Endodermal cell (in vitro differentiated cells): ENCODE measurements around the gene NHLH1. TPM values are rescaled to one million over a fixed set of nuclear protein-coding genes. Genes with fewer than 3 reads are reported as not detected.

Experiments
- DNase-seq: peaks from one replicate; pipeline ENCODE4 v3.0.0-alpha.2; 2017
- H3K27ac ChIP-seq: 2 replicates; pipeline ENCODE4 v1.5.1; 2013; ENCODE audit warnings: mild to moderate bottlenecking, low read depth, low read length, moderate library complexity
- H3K27me3 ChIP-seq: 2 replicates; pipeline ENCODE4 v1.6.1; 2013; ENCODE audit warnings: mild to moderate bottlenecking, low read length, moderate library complexity; ENCODE audit not compliant: insufficient read depth, control insufficient read depth, poor library complexity, severe bottlenecking
- H3K36me3 ChIP-seq: 2 replicates; pipeline ENCODE4 v1.7.0; 2013; ENCODE audit warnings: mild to moderate bottlenecking, low read length, moderate library complexity; ENCODE audit not compliant: control insufficient read depth, insufficient read depth
- H3K4me1 ChIP-seq: one replicate; pipeline ENCODE4 v1.7.0; 2013; ENCODE audit warnings: low read length; ENCODE audit not compliant: control insufficient read depth, insufficient read depth
- H3K4me3 ChIP-seq: 2 replicates; pipeline ENCODE4 v1.5.1; 2013; ENCODE audit warnings: mild to moderate bottlenecking, low read length, moderate library complexity
- H3K9ac ChIP-seq: 2 replicates; pipeline ENCODE4 v1.6.1; 2013; ENCODE audit warnings: mild to moderate bottlenecking, low read length, moderate library complexity; ENCODE audit not compliant: poor library complexity, severe bottlenecking; ENCODE audit errors: extremely low read depth
- H3K9me3 ChIP-seq: 2 replicates; pipeline ENCODE4 v1.6.1; 2013; ENCODE audit warnings: mild to moderate bottlenecking, low read length, moderate library complexity; ENCODE audit not compliant: control insufficient read depth
- H3K27ac Mint-ChIP-seq: 2 replicates; pipeline ENCODE4 v1.8.0; 2020; ENCODE audit warnings: mixed read lengths
- H3K27me3 Mint-ChIP-seq: 2 replicates; pipeline ENCODE4 v1.8.0; 2021; ENCODE audit warnings: mild to moderate bottlenecking, mixed read lengths; ENCODE audit not compliant: insufficient read depth
- H3K36me3 Mint-ChIP-seq: 2 replicates; pipeline ENCODE4 v1.8.0; 2020; ENCODE audit warnings: low read depth, mixed read lengths
- H3K4me1 Mint-ChIP-seq: 2 replicates; pipeline ENCODE4 v1.8.0; 2020; ENCODE audit warnings: mixed read lengths
- H3K4me3 Mint-ChIP-seq: 2 replicates; pipeline ENCODE4 v1.8.0; 2020; ENCODE audit warnings: mild to moderate bottlenecking, moderate library complexity, mixed read lengths
- H3K9me3 Mint-ChIP-seq: 2 replicates; pipeline ENCODE4 v1.8.0; 2020; ENCODE audit warnings: mild to moderate bottlenecking, mixed read lengths
- WGBS, 2 experiments: methylation state at CpG; one replicate each; pipeline versions ENCODE4 v1.1.5 to v1.1.7; 2013; ENCODE audit warnings: missing lambda C conversion rate in 2 of 2, mixed read lengths in 1 of 2; ENCODE audit not compliant: insufficient coverage in 1 of 2, insufficient read length in 1 of 2; 5-methylcytosine and 5-hydroxymethylcytosine counted together
- total RNA-seq, 2 donors: library from RNA; stranded (reverse); fragmentation: NEBNext Ultra II Directional in 1 of 2; extraction: Animal tissue kit (Norgen Biotek cat#: 25700) in 1 of 2; gene quantifications; 2 replicates in 1 of 2; 3 replicates in 1 of 2; pipeline ENCODE4 v1.2.1, GENCODE V29; 2021
- TF ChIP-seq, protein P1 (sequence below): fragments of 200-600 bp; sonication (generic); conservative IDR thresholded peaks from 2 replicates; pipeline ENCODE4 v1.5.0; 2021; ENCODE audit warnings: antibody characterized with exemption, mild to moderate bottlenecking

Gene NHLH1
- total RNA-seq, 2 donors from 2014 or later: 0.31 to 0.57 TPM

- no peak overlapping the region for H3K4me3 ChIP-seq
- peaks cover 8% of the 10 kb centered on the region for H3K4me1 Mint-ChIP-seq
- H3K27me3 Mint-ChIP-seq: no peaks in the 10 kb centered on the region
- no peak overlapping the region for H3K4me3 Mint-ChIP-seq
- H3K36me3 ChIP-seq: peaks cover 42% of the 10 kb centered on the region
- no peaks in the 10 kb centered on the region for H3K27me3 ChIP-seq
- H3K9ac ChIP-seq: no peak overlapping the region
- no peaks in the 10 kb centered on the region for H3K4me1 ChIP-seq
- no peaks in the 10 kb centered on the region for H3K9me3 Mint-ChIP-seq
- H3K36me3 Mint-ChIP-seq: peaks cover 37% of the 10 kb centered on the region
- no peak for DNase-seq
- no peaks in the 10 kb centered on the region for H3K9me3 ChIP-seq
- TF ChIP-seq, protein P1, sequence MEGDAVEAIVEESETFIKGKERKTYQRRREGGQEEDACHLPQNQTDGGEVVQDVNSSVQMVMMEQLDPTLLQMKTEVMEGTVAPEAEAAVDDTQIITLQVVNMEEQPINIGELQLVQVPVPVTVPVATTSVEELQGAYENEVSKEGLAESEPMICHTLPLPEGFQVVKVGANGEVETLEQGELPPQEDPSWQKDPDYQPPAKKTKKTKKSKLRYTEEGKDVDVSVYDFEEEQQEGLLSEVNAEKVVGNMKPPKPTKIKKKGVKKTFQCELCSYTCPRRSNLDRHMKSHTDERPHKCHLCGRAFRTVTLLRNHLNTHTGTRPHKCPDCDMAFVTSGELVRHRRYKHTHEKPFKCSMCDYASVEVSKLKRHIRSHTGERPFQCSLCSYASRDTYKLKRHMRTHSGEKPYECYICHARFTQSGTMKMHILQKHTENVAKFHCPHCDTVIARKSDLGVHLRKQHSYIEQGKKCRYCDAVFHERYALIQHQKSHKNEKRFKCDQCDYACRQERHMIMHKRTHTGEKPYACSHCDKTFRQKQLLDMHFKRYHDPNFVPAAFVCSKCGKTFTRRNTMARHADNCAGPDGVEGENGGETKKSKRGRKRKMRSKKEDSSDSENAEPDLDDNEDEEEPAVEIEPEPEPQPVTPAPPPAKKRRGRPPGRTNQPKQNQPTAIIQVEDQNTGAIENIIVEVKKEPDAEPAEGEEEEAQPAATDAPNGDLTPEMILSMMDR: no peak
- H3K27ac Mint-ChIP-seq: no peak overlapping the region
- H3K27ac ChIP-seq: peak overlapping the region; percentile 96
- 96% methylated on average over 2 of the region's 2 CpGs for WGBS, 2 experiments
Measured at GRCh38 chr1:160361199-160361598, 5.7 kb upstream of the NHLH1 start.

GRCh38 chr1:160361814-160362167 is 5.1 kb upstream of the NHLH1 start:
- Histone ChIP-seq H3K9me3 (no peaks in the 10 kb centered on the region), H3K9ac (no peak overlapping the region), H3K4me1 (no peaks in the 10 kb centered on the region), H3K36me3 (peaks cover 36% of the 10 kb centered on the region), H3K4me3 (no peak overlapping the region), H3K27ac (peak overlapping the region; percentile 96), H3K27me3 (no peaks in the 10 kb centered on the region)
- TF ChIP-seq, protein P1: no peak
- Mint-ChIP-seq H3K4me1 (peaks cover 8% of the 10 kb centered on the region), H3K27me3 (no peaks in the 10 kb centered on the region), H3K27ac (peak overlapping the region; percentile 8), H3K36me3 (peaks cover 31% of the 10 kb centered on the region), H3K9me3 (no peaks in the 10 kb centered on the region), H3K4me3 (no peak overlapping the region)
- WGBS, 2 experiments: 76 to 80% methylated on average over 4 of the region's 4 CpGs
- DNase-seq: no peak

GRCh38 chr1:160362168-160362957 is 4.5 kb upstream of the NHLH1 start:
- TF ChIP-seq, protein P1: no peak
- 62 to 76% methylated on average over 8 to 9 of the region's 9 CpGs for WGBS, 2 experiments
- H3K4me3 ChIP-seq: no peak overlapping the region
- DNase-seq: no peak
- H3K27me3 Mint-ChIP-seq: no peaks in the 10 kb centered on the region
- H3K9me3 ChIP-seq: no peaks in the 10 kb centered on the region
- peak overlapping the region; percentile 8 for H3K27ac Mint-ChIP-seq
- H3K4me1 ChIP-seq: no peaks in the 10 kb centered on the region
- no peak overlapping the region for H3K4me3 Mint-ChIP-seq
- no peaks in the 10 kb centered on the region for H3K9me3 Mint-ChIP-seq
- H3K27ac ChIP-seq: peak overlapping the region; percentile 96
- H3K36me3 ChIP-seq: peaks cover 30% of the 10 kb centered on the region
- peaks cover 8% of the 10 kb centered on the region for H3K4me1 Mint-ChIP-seq
- no peaks in the 10 kb centered on the region for H3K27me3 ChIP-seq
- H3K9ac ChIP-seq: no peak overlapping the region
- peaks cover 26% of the 10 kb centered on the region for H3K36me3 Mint-ChIP-seq
